GM23338 (cell line): ENCODE data around the gene UBE2Q2. TPM values are rescaled to one million over a fixed set of nuclear protein-coding genes. Genes with fewer than 3 reads are reported as not detected.

ENCODE experiments used
- ATAC-seq: fragments of 200-7000 bp; cut with Tn5 transposase; 3 replicates; pipeline ENCODE4 v1.9.1; 2020
- DNase-seq: peaks from one replicate; pipeline ENCODE4 v3.0.0-alpha.2; 2015; ENCODE audit warnings: low spot score
- H2AFZ ChIP-seq: fragments of 200-600 bp; sonication (generic); 2 replicates; pipeline ENCODE4 v1.8.0; 2016; ENCODE audit warnings: antibody characterized with exemption, mild to moderate bottlenecking, moderate library complexity
- H3F3A ChIP-seq: fragments of 200-600 bp; sonication (generic); replicated peaks from 2 replicates; pipeline ENCODE4 v1.8.0; 2017; ENCODE audit warnings: antibody characterized with exemption, mixed run types, low read depth
- H3K27ac ChIP-seq: fragments of 200-600 bp; sonication (generic); 2 replicates; pipeline ENCODE4 v1.6.1; 2016; ENCODE audit warnings: low read depth
- H3K27me3 ChIP-seq: fragments of 200-600 bp; sonication (generic); 2 replicates; pipeline ENCODE4 v1.8.0; 2016; ENCODE audit warnings: mild to moderate bottlenecking, mixed run types, moderate library complexity; ENCODE audit not compliant: insufficient read depth
- H3K36me3 ChIP-seq: fragments of 200-600 bp; sonication (generic); 2 replicates; pipeline ENCODE4 v1.8.0; 2016; ENCODE audit warnings: mild to moderate bottlenecking; ENCODE audit not compliant: insufficient read depth
- H3K4me1 ChIP-seq: fragments of 200-600 bp; sonication (generic); 2 replicates; pipeline ENCODE4 v1.8.0; 2016; ENCODE audit warnings: mild to moderate bottlenecking, moderate library complexity; ENCODE audit not compliant: insufficient read depth
- H3K4me2 ChIP-seq: fragments of 200-600 bp; sonication (generic); 2 replicates; pipeline ENCODE4 v1.7.1; 2017; ENCODE audit warnings: mixed run types
- H3K4me3 ChIP-seq: fragments of 200-600 bp; sonication (generic); 2 replicates; pipeline ENCODE4 v1.6.1; 2016; ENCODE audit warnings: mixed run types
- H3K79me2 ChIP-seq: fragments of 200-600 bp; sonication (generic); replicated peaks from 2 replicates; pipeline ENCODE4 v1.8.0; 2017; ENCODE audit warnings: mild to moderate bottlenecking; ENCODE audit not compliant: insufficient read depth
- H3K9me2 ChIP-seq: fragments of 200-600 bp; sonication (generic); 2 replicates; pipeline ENCODE4 v1.8.0; 2017; ENCODE audit not compliant: insufficient read depth
- H4K20me1 ChIP-seq: fragments of 200-600 bp; sonication (generic); replicated peaks from 2 replicates; pipeline ENCODE4 v1.8.0; 2017; ENCODE audit warnings: mild to moderate bottlenecking; ENCODE audit not compliant: insufficient read depth
- H3K27ac Mint-ChIP-seq: 2 replicates; pipeline ENCODE4 v1.8.0; 2020; ENCODE audit warnings: inconsistent platforms, mild to moderate bottlenecking, moderate library complexity, mixed read lengths
- H3K27me3 Mint-ChIP-seq: 3 replicates; pipeline ENCODE4 v1.8.0; 2022; ENCODE audit warnings: low read depth, mild to moderate bottlenecking, moderate library complexity, mixed read lengths, inconsistent platforms; ENCODE audit not compliant: insufficient read depth, poor library complexity
- H3K36me3 Mint-ChIP-seq: 3 replicates; pipeline ENCODE4 v1.8.0; 2021; ENCODE audit warnings: low read depth, mild to moderate bottlenecking, inconsistent platforms, moderate library complexity, mixed read lengths
- H3K4me1 Mint-ChIP-seq: 3 replicates; pipeline ENCODE4 v1.8.0; 2020; ENCODE audit warnings: mild to moderate bottlenecking, inconsistent platforms, mixed read lengths
- H3K4me3 Mint-ChIP-seq: 3 replicates; pipeline ENCODE4 v1.8.0; 2021; ENCODE audit warnings: moderate library complexity, mild to moderate bottlenecking, inconsistent platforms, mixed read lengths
- H3K9me3 Mint-ChIP-seq: 3 replicates; pipeline ENCODE4 v1.8.0; 2020; ENCODE audit warnings: moderate library complexity, mild to moderate bottlenecking, inconsistent platforms, mixed read lengths
- CREB1 ChIP-seq: fragments of 250-450 bp; sonication (Bioruptor Pico); IDR thresholded peaks from 2 replicates; pipeline ENCODE4 v1.5.0; 2020; ENCODE audit warnings: low read depth, mild to moderate bottlenecking, moderate library complexity
- EZH2phosphoT487 ChIP-seq: fragments of 200-600 bp; sonication (generic); IDR thresholded peaks from one replicate; pipeline ENCODE4 v1.8.1; 2018; ENCODE audit warnings: antibody characterized with exemption; ENCODE audit not compliant: unreplicated experiment
- JUNB ChIP-seq: IDR thresholded peaks from one replicate; pipeline ENCODE4 v1.6.1; 2016; ENCODE audit warnings: antibody characterized with exemption; ENCODE audit not compliant: unreplicated experiment
- STAT1 ChIP-seq: IDR thresholded peaks from one replicate; pipeline ENCODE4 v1.6.1; 2016; ENCODE audit warnings: antibody characterized with exemption; ENCODE audit not compliant: unreplicated experiment
- ZNF114 ChIP-seq: fragments of 250-450 bp; sonication (Bioruptor Pico); IDR thresholded peaks from 2 replicates; pipeline ENCODE4 v1.5.0; 2020; ENCODE audit warnings: mild to moderate bottlenecking, moderate library complexity
- ZNF331 ChIP-seq: fragments of 250-450 bp; sonication (Bioruptor Pico); IDR thresholded peaks from 2 replicates; pipeline ENCODE4 v1.5.0; 2020; ENCODE audit warnings: low read depth, mild to moderate bottlenecking, moderate library complexity
- polyA plus RNA-seq: library from polyadenylated mRNA; unstranded; fragments of >200 nt; fragmentation: Nextera tagmentation; extraction: Ambion mirVana; gene quantifications from 2 replicates; pipeline ENCODE4 v1.2.1, GENCODE V29; 2016
- total RNA-seq: library from RNA; depleted of rRNA; stranded (reverse); fragments of >200 nt; shearing (Covaris generic); gene quantifications from 2 replicates; pipeline ENCODE4 v1.2.3, GENCODE V29; 2014
- TF ChIP-seq, protein P1 (sequence below): IDR thresholded peaks from one replicate; pipeline ENCODE4 v1.6.1; 2018; ENCODE audit warnings: antibody characterized with exemption; ENCODE audit not compliant: unreplicated experiment
- TF ChIP-seq, protein P2 (sequence below): fragments of 250-450 bp; sonication (Bioruptor Pico); IDR thresholded peaks from 2 replicates; pipeline ENCODE4 v1.5.0; 2020; ENCODE audit warnings: mild to moderate bottlenecking, moderate library complexity
- TF ChIP-seq, protein P3 (sequence below), 2 experiments: fragments of 200-600 bp in 1 of 2; sonication (generic) in 1 of 2; conservative IDR thresholded peaks; 2 replicates each; pipeline versions ENCODE4 v1.5.1 to v1.6.1; 2016 to 2017; ENCODE audit warnings: antibody characterized with exemption in 2 of 2, low read depth in 2 of 2, mild to moderate bottlenecking in 2 of 2, moderate library complexity in 1 of 2

Gene UBE2Q2
- total and polyA plus RNA-seq, 2 experiments from 2014 or later = 23.7 to 29.3 TPM

DNA sequence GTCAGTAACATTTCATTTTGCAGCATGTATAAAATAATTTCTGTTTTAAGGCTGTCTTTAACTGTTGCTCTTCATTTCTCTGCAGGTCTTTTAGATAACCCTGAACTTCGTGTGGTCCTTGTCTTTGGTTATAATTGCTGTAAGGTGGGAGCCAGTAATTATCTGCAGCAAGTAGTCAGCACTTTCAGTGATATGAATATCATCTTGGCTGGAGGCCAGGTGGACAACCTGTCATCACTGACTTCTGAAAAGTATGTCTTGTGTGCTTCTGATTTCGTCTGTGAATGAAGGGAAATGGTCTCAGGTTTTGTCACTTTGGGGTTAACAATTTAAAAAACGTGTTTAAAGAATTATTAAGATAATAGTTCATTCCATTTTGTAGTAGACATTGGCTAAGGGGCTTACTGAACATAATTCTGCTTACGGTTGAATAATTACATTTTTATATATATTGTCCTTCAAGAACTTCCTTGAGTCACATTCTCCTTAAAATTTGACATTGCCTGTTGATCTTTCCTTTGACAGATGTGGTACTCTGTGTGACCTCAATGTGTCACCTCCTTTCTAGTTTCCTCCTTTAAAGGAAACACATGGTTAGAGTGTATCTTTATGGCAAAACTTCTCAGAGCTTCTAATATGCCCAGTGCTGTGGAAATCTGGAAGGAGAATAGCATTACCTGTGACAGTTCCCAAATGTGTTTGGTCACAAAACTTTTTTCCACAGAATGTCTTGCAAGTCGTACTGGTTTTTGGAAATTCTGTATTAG, 86.7 kb downstream of the UBE2Q2 start (continued):
- TF ChIP-seq, protein P1, sequence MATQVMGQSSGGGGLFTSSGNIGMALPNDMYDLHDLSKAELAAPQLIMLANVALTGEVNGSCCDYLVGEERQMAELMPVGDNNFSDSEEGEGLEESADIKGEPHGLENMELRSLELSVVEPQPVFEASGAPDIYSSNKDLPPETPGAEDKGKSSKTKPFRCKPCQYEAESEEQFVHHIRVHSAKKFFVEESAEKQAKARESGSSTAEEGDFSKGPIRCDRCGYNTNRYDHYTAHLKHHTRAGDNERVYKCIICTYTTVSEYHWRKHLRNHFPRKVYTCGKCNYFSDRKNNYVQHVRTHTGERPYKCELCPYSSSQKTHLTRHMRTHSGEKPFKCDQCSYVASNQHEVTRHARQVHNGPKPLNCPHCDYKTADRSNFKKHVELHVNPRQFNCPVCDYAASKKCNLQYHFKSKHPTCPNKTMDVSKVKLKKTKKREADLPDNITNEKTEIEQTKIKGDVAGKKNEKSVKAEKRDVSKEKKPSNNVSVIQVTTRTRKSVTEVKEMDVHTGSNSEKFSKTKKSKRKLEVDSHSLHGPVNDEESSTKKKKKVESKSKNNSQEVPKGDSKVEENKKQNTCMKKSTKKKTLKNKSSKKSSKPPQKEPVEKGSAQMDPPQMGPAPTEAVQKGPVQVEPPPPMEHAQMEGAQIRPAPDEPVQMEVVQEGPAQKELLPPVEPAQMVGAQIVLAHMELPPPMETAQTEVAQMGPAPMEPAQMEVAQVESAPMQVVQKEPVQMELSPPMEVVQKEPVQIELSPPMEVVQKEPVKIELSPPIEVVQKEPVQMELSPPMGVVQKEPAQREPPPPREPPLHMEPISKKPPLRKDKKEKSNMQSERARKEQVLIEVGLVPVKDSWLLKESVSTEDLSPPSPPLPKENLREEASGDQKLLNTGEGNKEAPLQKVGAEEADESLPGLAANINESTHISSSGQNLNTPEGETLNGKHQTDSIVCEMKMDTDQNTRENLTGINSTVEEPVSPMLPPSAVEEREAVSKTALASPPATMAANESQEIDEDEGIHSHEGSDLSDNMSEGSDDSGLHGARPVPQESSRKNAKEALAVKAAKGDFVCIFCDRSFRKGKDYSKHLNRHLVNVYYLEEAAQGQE = no peak
- TF ChIP-seq JUNB = no peak
- no peak for TF ChIP-seq STAT1
- no peak for TF ChIP-seq ZNF331 (CRISPR knock-in tag)

DNA sequence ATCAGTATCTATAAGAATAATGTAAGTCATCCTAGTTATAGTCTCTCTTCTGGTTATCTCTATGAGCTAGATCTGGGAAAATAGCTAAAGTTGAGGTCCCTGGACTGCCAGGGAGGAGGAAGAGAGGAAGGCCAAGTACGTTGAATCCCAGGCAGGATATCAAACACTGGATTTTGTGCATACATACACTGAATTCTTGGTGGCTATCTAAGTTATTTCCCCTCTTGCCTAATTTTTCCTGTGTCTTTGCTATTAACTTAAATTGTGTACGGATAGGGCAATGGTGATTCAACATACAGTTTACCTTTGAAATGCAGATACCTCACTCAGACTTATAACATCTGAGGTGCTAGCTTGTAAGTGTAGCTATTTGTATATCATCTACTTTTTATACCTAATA, 87.6 kb downstream of the UBE2Q2 start:
- Histone ChIP-seq H3K27ac (no peak overlapping the region), H3K9me2 (no peaks in the 10 kb centered on the region), H3K4me2 (no peak overlapping the region), H3K4me3 (no peak overlapping the region), H4K20me1 (peaks cover 15% of the 10 kb centered on the region; the same call in 1 of the 2 replicates), H3K4me1 (peaks cover 16% of the 10 kb centered on the region), H3F3A (no peaks in the 10 kb centered on the region), H3K79me2 (peaks cover 20% of the 10 kb centered on the region), H3K27me3 (no peaks in the 10 kb centered on the region), H2AFZ (no peak overlapping the region), H3K36me3 (peaks cover 48% of the 10 kb centered on the region)
- H3K4me1 Mint-ChIP-seq = peaks cover 29% of the 10 kb centered on the region
- ATAC-seq (no peak), DNase-seq (no peak)
- no peaks in the 10 kb centered on the region for H3K27me3 Mint-ChIP-seq
- peaks cover 49% of the 10 kb centered on the region for H3K36me3 Mint-ChIP-seq
- H3K9me3 Mint-ChIP-seq = no peaks in the 10 kb centered on the region; the same call in 2 of the 3 replicates
- no peak overlapping the region for H3K4me3 Mint-ChIP-seq
- H3K27ac Mint-ChIP-seq = no peak overlapping the region
- TF ChIP-seq, protein P2, sequence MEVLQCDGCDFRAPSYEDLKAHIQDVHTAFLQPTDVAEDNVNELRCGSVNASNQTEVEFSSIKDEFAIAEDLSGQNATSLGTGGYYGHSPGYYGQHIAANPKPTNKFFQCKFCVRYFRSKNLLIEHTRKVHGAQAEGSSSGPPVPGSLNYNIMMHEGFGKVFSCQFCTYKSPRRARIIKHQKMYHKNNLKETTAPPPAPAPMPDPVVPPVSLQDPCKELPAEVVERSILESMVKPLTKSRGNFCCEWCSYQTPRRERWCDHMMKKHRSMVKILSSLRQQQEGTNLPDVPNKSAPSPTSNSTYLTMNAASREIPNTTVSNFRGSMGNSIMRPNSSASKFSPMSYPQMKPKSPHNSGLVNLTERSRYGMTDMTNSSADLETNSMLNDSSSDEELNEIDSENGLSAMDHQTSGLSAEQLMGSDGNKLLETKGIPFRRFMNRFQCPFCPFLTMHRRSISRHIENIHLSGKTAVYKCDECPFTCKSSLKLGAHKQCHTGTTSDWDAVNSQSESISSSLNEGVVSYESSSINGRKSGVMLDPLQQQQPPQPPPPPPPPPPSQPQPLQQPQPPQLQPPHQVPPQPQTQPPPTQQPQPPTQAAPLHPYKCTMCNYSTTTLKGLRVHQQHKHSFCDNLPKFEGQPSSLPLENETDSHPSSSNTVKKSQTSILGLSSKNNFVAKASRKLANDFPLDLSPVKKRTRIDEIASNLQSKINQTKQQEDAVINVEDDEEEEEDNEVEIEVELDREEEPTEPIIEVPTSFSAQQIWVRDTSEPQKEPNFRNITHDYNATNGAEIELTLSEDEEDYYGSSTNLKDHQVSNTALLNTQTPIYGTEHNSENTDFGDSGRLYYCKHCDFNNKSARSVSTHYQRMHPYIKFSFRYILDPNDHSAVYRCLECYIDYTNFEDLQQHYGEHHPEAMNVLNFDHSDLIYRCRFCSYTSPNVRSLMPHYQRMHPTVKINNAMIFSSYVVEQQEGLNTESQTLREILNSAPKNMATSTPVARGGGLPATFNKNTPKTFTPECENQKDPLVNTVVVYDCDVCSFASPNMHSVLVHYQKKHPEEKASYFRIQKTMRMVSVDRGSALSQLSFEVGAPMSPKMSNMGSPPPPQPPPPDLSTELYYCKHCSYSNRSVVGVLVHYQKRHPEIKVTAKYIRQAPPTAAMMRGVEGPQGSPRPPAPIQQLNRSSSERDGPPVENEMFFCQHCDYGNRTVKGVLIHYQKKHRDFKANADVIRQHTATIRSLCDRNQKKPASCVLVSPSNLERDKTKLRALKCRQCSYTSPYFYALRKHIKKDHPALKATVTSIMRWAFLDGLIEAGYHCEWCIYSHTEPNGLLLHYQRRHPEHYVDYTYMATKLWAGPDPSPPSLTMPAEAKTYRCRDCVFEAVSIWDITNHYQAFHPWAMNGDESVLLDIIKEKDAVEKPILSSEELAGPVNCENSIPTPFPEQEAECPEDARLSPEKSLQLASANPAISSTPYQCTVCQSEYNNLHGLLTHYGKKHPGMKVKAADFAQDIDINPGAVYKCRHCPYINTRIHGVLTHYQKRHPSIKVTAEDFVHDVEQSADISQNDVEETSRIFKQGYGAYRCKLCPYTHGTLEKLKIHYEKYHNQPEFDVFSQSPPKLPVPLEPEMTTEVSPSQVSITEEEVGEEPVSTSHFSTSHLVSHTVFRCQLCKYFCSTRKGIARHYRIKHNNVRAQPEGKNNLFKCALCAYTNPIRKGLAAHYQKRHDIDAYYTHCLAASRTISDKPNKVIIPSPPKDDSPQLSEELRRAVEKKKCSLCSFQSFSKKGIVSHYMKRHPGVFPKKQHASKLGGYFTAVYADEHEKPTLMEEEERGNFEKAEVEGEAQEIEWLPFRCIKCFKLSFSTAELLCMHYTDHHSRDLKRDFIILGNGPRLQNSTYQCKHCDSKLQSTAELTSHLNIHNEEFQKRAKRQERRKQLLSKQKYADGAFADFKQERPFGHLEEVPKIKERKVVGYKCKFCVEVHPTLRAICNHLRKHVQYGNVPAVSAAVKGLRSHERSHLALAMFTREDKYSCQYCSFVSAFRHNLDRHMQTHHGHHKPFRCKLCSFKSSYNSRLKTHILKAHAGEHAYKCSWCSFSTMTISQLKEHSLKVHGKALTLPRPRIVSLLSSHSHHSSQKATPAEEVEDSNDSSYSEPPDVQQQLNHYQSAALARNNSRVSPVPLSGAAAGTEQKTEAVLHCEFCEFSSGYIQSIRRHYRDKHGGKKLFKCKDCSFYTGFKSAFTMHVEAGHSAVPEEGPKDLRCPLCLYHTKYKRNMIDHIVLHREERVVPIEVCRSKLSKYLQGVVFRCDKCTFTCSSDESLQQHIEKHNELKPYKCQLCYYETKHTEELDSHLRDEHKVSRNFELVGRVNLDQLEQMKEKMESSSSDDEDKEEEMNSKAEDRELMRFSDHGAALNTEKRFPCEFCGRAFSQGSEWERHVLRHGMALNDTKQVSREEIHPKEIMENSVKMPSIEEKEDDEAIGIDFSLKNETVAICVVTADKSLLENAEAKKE (CRISPR knock-in tag) = no peak
- TF ChIP-seq, protein P3, sequence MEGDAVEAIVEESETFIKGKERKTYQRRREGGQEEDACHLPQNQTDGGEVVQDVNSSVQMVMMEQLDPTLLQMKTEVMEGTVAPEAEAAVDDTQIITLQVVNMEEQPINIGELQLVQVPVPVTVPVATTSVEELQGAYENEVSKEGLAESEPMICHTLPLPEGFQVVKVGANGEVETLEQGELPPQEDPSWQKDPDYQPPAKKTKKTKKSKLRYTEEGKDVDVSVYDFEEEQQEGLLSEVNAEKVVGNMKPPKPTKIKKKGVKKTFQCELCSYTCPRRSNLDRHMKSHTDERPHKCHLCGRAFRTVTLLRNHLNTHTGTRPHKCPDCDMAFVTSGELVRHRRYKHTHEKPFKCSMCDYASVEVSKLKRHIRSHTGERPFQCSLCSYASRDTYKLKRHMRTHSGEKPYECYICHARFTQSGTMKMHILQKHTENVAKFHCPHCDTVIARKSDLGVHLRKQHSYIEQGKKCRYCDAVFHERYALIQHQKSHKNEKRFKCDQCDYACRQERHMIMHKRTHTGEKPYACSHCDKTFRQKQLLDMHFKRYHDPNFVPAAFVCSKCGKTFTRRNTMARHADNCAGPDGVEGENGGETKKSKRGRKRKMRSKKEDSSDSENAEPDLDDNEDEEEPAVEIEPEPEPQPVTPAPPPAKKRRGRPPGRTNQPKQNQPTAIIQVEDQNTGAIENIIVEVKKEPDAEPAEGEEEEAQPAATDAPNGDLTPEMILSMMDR (conservative IDR thresholded peaks at IDR 0.05; ENCODE audit: low read depth in 2 of 2) = no peak
- no peak for TF ChIP-seq ZNF331 (CRISPR knock-in tag)
- TF ChIP-seq EZH2phosphoT487 = no peak
- TF ChIP-seq, protein P1 = no peak
- TF ChIP-seq CREB1 = no peak
- TF ChIP-seq ZNF114 (CRISPR knock-in tag) = no peak
